Endodermal cell (in vitro differentiated cells): ENCODE data around the gene DCAF10. TPM values are rescaled to one million over a fixed set of nuclear protein-coding genes. Genes with fewer than 3 reads are reported as not detected.
A peak's percentile ranks its signal among the peaks of the same experiment; 100 is the strongest.

Experiments used
- DNase-seq: peaks from one replicate; pipeline ENCODE4 v3.0.0-alpha.2; 2017
- H3K27ac ChIP-seq: 2 replicates; pipeline ENCODE4 v1.5.1; 2013; ENCODE audit warnings: mild to moderate bottlenecking, low read depth, low read length, moderate library complexity
- H3K27me3 ChIP-seq: 2 replicates; pipeline ENCODE4 v1.6.1; 2013; ENCODE audit warnings: mild to moderate bottlenecking, low read length, moderate library complexity; ENCODE audit not compliant: insufficient read depth, control insufficient read depth, poor library complexity, severe bottlenecking
- H3K36me3 ChIP-seq: 2 replicates; pipeline ENCODE4 v1.7.0; 2013; ENCODE audit warnings: mild to moderate bottlenecking, low read length, moderate library complexity; ENCODE audit not compliant: control insufficient read depth, insufficient read depth
- H3K4me1 ChIP-seq: one replicate; pipeline ENCODE4 v1.7.0; 2013; ENCODE audit warnings: low read length; ENCODE audit not compliant: control insufficient read depth, insufficient read depth
- H3K4me3 ChIP-seq: 2 replicates; pipeline ENCODE4 v1.5.1; 2013; ENCODE audit warnings: mild to moderate bottlenecking, low read length, moderate library complexity
- H3K9ac ChIP-seq: 2 replicates; pipeline ENCODE4 v1.6.1; 2013; ENCODE audit warnings: mild to moderate bottlenecking, low read length, moderate library complexity; ENCODE audit not compliant: poor library complexity, severe bottlenecking; ENCODE audit errors: extremely low read depth
- H3K9me3 ChIP-seq: 2 replicates; pipeline ENCODE4 v1.6.1; 2013; ENCODE audit warnings: mild to moderate bottlenecking, low read length, moderate library complexity; ENCODE audit not compliant: control insufficient read depth
- H3K27ac Mint-ChIP-seq: 2 replicates; pipeline ENCODE4 v1.8.0; 2020; ENCODE audit warnings: mixed read lengths
- H3K27me3 Mint-ChIP-seq: 2 replicates; pipeline ENCODE4 v1.8.0; 2021; ENCODE audit warnings: mild to moderate bottlenecking, mixed read lengths; ENCODE audit not compliant: insufficient read depth
- H3K36me3 Mint-ChIP-seq: 2 replicates; pipeline ENCODE4 v1.8.0; 2020; ENCODE audit warnings: low read depth, mixed read lengths
- H3K4me1 Mint-ChIP-seq: 2 replicates; pipeline ENCODE4 v1.8.0; 2020; ENCODE audit warnings: mixed read lengths
- H3K4me3 Mint-ChIP-seq: 2 replicates; pipeline ENCODE4 v1.8.0; 2020; ENCODE audit warnings: mild to moderate bottlenecking, moderate library complexity, mixed read lengths
- H3K9me3 Mint-ChIP-seq: 2 replicates; pipeline ENCODE4 v1.8.0; 2020; ENCODE audit warnings: mild to moderate bottlenecking, mixed read lengths
- CTCF ChIP-seq: fragments of 200-600 bp; sonication (generic); conservative IDR thresholded peaks from 2 replicates; pipeline ENCODE4 v1.5.0; 2021; ENCODE audit warnings: antibody characterized with exemption, mild to moderate bottlenecking
- WGBS, 2 experiments: methylation state at CpG; one replicate each; pipeline versions ENCODE4 v1.1.5 to v1.1.7; 2013; ENCODE audit warnings: missing lambda C conversion rate in 2 of 2, mixed read lengths in 1 of 2; ENCODE audit not compliant: insufficient coverage in 1 of 2, insufficient read length in 1 of 2; 5-methylcytosine and 5-hydroxymethylcytosine counted together
- total RNA-seq, 2 donors: library from RNA; stranded (reverse); fragmentation: NEBNext Ultra II Directional in 1 of 2; extraction: Animal tissue kit (Norgen Biotek cat#: 25700) in 1 of 2; gene quantifications; 2 replicates in 1 of 2; 3 replicates in 1 of 2; pipeline ENCODE4 v1.2.1, GENCODE V29; 2021

Gene DCAF10
- total RNA-seq, 2 donors from 2014 or later = 24.0 to 26.3 TPM

DNA sequence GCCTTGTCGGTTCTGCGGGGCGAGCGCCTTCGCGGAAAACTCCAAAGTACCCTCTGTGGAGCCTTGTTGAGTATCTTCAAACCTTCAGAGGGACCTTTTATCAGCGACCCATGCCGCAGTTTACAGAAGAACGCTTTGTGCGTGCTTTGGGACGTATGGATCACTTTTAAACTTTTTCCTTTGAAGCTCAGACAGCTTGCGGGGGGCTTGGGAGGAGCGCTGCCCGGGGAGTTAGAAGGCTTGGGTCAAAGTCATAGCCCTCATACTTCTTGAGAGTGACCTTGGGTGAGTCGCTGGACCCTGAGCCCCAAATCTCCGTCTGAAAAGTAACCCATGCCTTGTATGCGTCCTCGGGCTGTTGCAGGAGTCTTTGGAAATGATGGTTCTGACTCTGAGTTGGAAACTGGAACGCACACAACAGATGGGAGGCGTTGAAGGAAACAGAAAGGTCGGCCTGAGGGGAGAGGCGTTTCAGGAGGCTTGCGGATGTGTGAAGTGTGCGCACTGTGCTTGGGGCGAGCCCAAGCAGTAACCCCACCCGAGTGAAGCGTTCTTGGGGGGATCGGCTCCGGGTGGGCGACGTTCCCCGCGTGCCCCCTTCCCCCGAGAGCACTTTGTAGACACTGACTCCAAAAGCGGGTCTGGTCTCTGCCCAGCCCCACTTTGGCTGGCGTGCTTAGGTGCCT lies 104.0 kb downstream of the DCAF10 start:
- H3K27me3 Mint-ChIP-seq = no peaks in the 10 kb centered on the region
- TF ChIP-seq CTCF = no peak

GRCh38 chr9:37905131-37905505 lies 104.5 kb downstream of the DCAF10 start:
- 93 to 96% methylated on average over 6 to 10 of the region's 10 CpGs for WGBS, 2 experiments
- no peak for TF ChIP-seq CTCF
- H3K4me3 ChIP-seq = peak overlapping the region; percentile 86
- peaks cover 8% of the 10 kb centered on the region for H3K4me1 ChIP-seq
- no peak for DNase-seq
- Mint-ChIP-seq H3K4me1 (peaks cover 17% of the 10 kb centered on the region), H3K27me3 (no peaks in the 10 kb centered on the region), H3K27ac (no peak overlapping the region), H3K9me3 (no peaks in the 10 kb centered on the region), H3K36me3 (peaks cover 4% of the 10 kb centered on the region), H3K4me3 (peak overlapping the region; percentile 77)
- no peaks in the 10 kb centered on the region for H3K27me3 ChIP-seq
- no peaks in the 10 kb centered on the region for H3K9me3 ChIP-seq
- no peak overlapping the region for H3K27ac ChIP-seq
- no peak overlapping the region for H3K9ac ChIP-seq
- peaks cover 9% of the 10 kb centered on the region for H3K36me3 ChIP-seq

More for the DNA sequence above, 104.0 kb downstream of the DCAF10 start:
- Mint-ChIP-seq H3K9me3 (no peaks in the 10 kb centered on the region), H3K4me1 (peaks cover 17% of the 10 kb centered on the region), H3K27ac (peak overlapping the region; percentile 57), H3K36me3 (peaks cover 6% of the 10 kb centered on the region), H3K4me3 (peak overlapping the region; percentile 77)
- 53 to 60% methylated on average over 27 to 36 of the region's 36 CpGs for WGBS, 2 experiments
- Histone ChIP-seq H3K4me3 (peak overlapping the region; percentile 86), H3K36me3 (peaks cover 10% of the 10 kb centered on the region), H3K9me3 (no peaks in the 10 kb centered on the region), H3K9ac (peak overlapping the region; percentile 68), H3K4me1 (peaks cover 8% of the 10 kb centered on the region), H3K27ac (no peak overlapping the region), H3K27me3 (no peaks in the 10 kb centered on the region)
- peak; percentile 60 for DNase-seq

DNA sequence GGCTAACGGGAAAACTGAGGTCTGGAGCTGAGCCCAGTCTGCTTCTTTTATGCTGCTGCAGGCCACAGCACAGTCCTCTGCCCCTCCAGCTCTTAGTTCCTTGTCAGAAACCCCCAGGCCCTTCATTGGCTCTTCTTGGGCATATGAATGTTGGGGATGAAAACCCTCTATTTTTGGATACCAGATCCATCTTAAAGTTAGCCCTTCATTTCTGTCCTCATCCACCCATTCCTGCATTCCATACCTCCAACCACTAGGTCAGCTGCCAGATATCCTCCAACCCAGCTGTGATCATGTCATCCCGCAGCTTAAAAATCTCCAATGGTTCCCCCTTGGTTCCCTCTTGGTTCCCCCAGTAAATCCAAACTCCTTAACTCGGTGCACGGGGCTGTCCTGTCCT lies 105.2 kb downstream of the DCAF10 start:
- Mint-ChIP-seq H3K27ac (no peak overlapping the region), H3K27me3 (no peaks in the 10 kb centered on the region), H3K4me1 (peaks cover 17% of the 10 kb centered on the region), H3K4me3 (no peak overlapping the region), H3K9me3 (no peaks in the 10 kb centered on the region), H3K36me3 (peaks cover 4% of the 10 kb centered on the region)
- no peak overlapping the region for H3K27ac ChIP-seq
- no peak for TF ChIP-seq CTCF
- WGBS, 2 experiments = 94 to 96% methylated on average over 2 to 4 of the region's 4 CpGs
- no peaks in the 10 kb centered on the region for H3K9me3 ChIP-seq
- DNase-seq = no peak
- no peak overlapping the region for H3K9ac ChIP-seq
- H3K4me1 ChIP-seq = peaks cover 8% of the 10 kb centered on the region
- peaks cover 2% of the 10 kb centered on the region for H3K36me3 ChIP-seq
- no peak overlapping the region for H3K4me3 ChIP-seq
- H3K27me3 ChIP-seq = no peaks in the 10 kb centered on the region
